NT2/D1 (cell line): Measurements from ENCODE around the gene OTUB2.

Experiments
- SUZ12 ChIP-seq: IDR thresholded peaks from 2 replicates; pipeline ENCODE4 v1.6.1; 2011; ENCODE audit not compliant: insufficient read length, insufficient read depth; ENCODE audit errors: extremely low read depth
- YY1 ChIP-seq: IDR thresholded peaks from 2 replicates; pipeline ENCODE4 v1.6.1; 2011; ENCODE audit not compliant: insufficient read length, insufficient read depth
- ZNF274 ChIP-seq: IDR thresholded peaks from 2 replicates; pipeline ENCODE4 v1.6.1; 2011; ENCODE audit warnings: mild to moderate bottlenecking, low read depth, low read length

DNA sequence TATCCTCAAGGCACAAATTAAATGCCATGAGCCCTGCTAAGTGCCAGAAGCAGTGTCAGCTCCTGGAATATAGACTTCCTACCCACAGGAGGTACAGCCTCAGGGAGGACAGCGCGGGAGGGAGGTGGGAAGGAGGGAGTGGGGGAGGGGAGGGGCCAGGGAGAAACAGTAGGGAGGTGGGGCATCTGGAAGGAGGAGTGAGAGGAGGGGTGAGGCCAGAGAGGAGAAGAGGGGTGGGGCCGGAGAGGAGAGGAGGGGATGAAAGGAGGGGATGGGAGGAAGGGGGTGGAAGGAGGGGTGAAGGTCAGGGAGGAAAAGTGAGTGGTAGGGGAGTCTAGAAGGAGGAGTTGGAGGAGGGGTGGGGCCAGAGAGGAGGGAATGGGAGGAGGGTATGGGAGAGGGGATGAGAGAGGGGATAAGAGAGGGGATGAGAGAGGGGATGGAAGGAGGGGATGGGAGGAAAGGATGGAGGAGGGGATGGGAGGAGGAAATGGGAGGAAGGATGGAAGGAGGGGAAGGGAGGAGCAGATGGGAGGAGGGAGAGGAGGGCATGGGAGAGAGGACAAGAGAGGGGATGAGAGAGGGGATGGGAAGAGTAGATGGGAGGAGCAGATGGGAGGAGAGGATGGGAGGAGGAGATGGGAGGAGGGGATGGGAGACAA, 38.2 kb upstream of the OTUB2 start:
- TF ChIP-seq ZNF274 = no peak
- no peak for TF ChIP-seq SUZ12
- no peak for TF ChIP-seq YY1
